Frontal cortex (tissue), 4 donors: ENCODE measurements around the gene SPTLC2. TPM values are rescaled to one million over a fixed set of nuclear protein-coding genes. Genes with fewer than 3 reads are reported as not detected.
"Not testable (repeated sequence)": the region's sequence is repeated elsewhere in the genome, so short reads cannot be mapped to it uniquely, and the experiment has no call there.

Experiments used
- DNase-seq, 2 donors: peaks; one replicate each; pipeline ENCODE4 v3.0.0; 2012; ENCODE audit warnings: low spot score in 2 of 2
- FAIRE-seq: peaks from 2 replicates; lab custom pipeline; 2012; peaks lifted over from hg19 to GRCh38; lab: Jason Lieb, UNC
- total RNA-seq: library from RNA; depleted of rRNA; stranded (reverse); fragments of >200 nt; gene quantifications from one replicate; pipeline ENCODE4 v1.2.3, GENCODE V29; 2014
- donor health status: control.
- donor health status: control.
- donor health status: control.

SPTLC2 gene
- total RNA-seq, 1 donor from 2014 or later, result 23.2 TPM

GRCh38 chr14:77559381-77559780 is 57.1 kb downstream of the SPTLC2 start:
- FAIRE-seq, result no peak
- no peak for DNase-seq

- DNase-seq, result no peak
- no peak for FAIRE-seq
Observed at GRCh38 chr14:77557391-77557790, 59.0 kb downstream of the SPTLC2 start.

- no peak for DNase-seq
- no peak for FAIRE-seq
Observed at GRCh38 chr14:77556946-77557345, 59.5 kb downstream of the SPTLC2 start.

- DNase-seq (no peak), FAIRE-seq (no peak)
Observed at GRCh38 chr14:77554816-77555599, 61.4 kb downstream of the SPTLC2 start.

- FAIRE-seq, result no peak
- no peak for DNase-seq
Observed at GRCh38 chr14:77554207-77554606, 62.2 kb downstream of the SPTLC2 start.

- DNase-seq (no peak), FAIRE-seq (no peak)
Observed at GRCh38 chr14:77549451-77549850, 67.0 kb downstream of the SPTLC2 start.

GRCh38 chr14:77547512-77548180 is 68.8 kb downstream of the SPTLC2 start:
- FAIRE-seq (no peak), DNase-seq (no peak)

- FAIRE-seq, DNase-seq: not testable (repeated sequence)
Observed at GRCh38 chr14:77545171-77545570, 71.3 kb downstream of the SPTLC2 start.

- FAIRE-seq (no peak), DNase-seq (no peak)
Observed at GRCh38 chr14:77544571-77544970, 71.9 kb downstream of the SPTLC2 start.

GRCh38 chr14:77543637-77544334 is 72.7 kb downstream of the SPTLC2 start:
- DNase-seq, result no peak
- FAIRE-seq, result no peak

- no peak for FAIRE-seq
- DNase-seq, result no peak
Observed at GRCh38 chr14:77543240-77543551, 73.2 kb downstream of the SPTLC2 start.

GRCh38 chr14:77542421-77543239 is 73.8 kb downstream of the SPTLC2 start:
- no peak for DNase-seq
- FAIRE-seq, result no peak

- no peak for DNase-seq
- no peak for FAIRE-seq
Observed at GRCh38 chr14:77541905-77542304, 74.5 kb downstream of the SPTLC2 start.

- DNase-seq, FAIRE-seq: not testable (repeated sequence)
Observed at GRCh38 chr14:77536951-77537350, 79.5 kb downstream of the SPTLC2 start.

GRCh38 chr14:77531071-77531470 is 85.4 kb downstream of the SPTLC2 start:
- DNase-seq (no peak), FAIRE-seq (no peak)

- no peak for FAIRE-seq
- no peak for DNase-seq
Observed at GRCh38 chr14:77529963-77530362, 86.5 kb downstream of the SPTLC2 start.

- DNase-seq, result no peak
- no peak for FAIRE-seq
Observed at GRCh38 chr14:77529213-77529612, 87.2 kb downstream of the SPTLC2 start.

- FAIRE-seq, DNase-seq: not testable (repeated sequence)
Observed at GRCh38 chr14:77528701-77529100, 87.7 kb downstream of the SPTLC2 start.

- DNase-seq (no peak), FAIRE-seq (no peak)
Observed at GRCh38 chr14:77526266-77526665, 90.2 kb downstream of the SPTLC2 start.

- FAIRE-seq (no peak), DNase-seq (no peak)
Observed at GRCh38 chr14:77524536-77524935, 91.9 kb downstream of the SPTLC2 start.
